SU-DHL-6 (cell line): ENCODE results near the gene ABCA13.

Experiments used
- CTCF ChIP-seq: fragments of 200-600 bp; sonication (generic); IDR thresholded peaks from one replicate; pipeline ENCODE4 v1.5.1; 2017; ENCODE audit warnings: antibody characterized with exemption, mild to moderate bottlenecking, low read length, moderate library complexity; ENCODE audit not compliant: insufficient read depth, poor library complexity, severe bottlenecking
- EZH2phosphoT487 ChIP-seq: fragments of 200-600 bp; sonication (generic), shearing (Covaris generic); conservative IDR thresholded peaks from 2 replicates; pipeline ENCODE4 v1.6.1; 2018; ENCODE audit warnings: mild to moderate bottlenecking, antibody characterized with exemption, low read length, moderate library complexity, mixed read lengths

- TF ChIP-seq CTCF: no peak
- no peak for TF ChIP-seq EZH2phosphoT487
Observed at GRCh38 chr7:48217753-48218152, 46.5 kb downstream of the ABCA13 start.
